Measurements from ENCODE around the gene ZBTB17.

The ZBTB17 gene

DNA sequence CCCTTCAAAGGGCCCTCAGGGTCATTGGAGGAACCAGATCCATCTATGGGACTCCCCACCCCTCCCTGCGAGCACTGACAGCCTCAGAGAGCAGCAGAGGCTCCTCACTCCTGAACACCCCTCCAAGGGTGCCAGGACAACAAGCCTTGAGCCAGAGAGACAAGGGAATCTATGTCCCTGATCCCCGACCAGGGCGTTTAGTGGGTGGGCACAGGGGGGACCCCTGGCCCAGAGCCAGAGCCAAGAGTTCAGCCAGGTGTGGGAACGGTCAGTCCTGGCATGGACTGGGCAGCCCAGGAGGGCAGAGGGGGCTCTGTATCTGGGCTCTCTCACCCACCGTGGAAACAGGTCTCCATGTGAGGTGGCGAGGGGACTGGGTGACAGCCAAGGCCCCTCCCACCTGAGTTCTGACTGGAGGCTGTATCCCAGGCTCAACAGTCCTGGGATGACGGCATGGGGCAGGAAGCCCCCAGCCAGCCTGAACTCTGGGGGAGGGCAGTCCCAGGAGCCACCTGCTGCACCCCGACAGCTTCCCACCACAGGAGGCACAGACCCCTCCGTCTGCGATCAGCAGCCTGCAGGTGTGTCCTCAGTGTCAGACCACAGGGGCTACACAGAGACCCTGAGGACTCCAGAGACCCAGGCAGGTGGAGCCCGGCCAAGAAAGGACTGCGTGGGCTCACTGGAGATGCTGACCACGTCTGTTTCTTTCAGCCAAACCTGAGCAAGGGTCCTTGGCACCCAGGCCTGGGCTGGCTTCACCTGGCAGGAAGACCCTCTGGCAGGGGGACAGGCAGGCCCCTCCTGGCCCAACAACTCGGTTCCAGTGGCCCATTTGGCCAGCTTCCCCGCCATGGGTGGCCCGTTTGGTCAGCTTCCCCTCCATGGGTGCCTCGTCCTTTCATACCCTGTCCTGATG lies 16.9 kb upstream of the ZBTB17 start:
- in situ Hi-C loops (cut with HindIII; ENCODE audit: low pct_ligation_motif_present, low sequenced_read_pairs): no loop called here
- TF ChIP-seq, protein P1, sequence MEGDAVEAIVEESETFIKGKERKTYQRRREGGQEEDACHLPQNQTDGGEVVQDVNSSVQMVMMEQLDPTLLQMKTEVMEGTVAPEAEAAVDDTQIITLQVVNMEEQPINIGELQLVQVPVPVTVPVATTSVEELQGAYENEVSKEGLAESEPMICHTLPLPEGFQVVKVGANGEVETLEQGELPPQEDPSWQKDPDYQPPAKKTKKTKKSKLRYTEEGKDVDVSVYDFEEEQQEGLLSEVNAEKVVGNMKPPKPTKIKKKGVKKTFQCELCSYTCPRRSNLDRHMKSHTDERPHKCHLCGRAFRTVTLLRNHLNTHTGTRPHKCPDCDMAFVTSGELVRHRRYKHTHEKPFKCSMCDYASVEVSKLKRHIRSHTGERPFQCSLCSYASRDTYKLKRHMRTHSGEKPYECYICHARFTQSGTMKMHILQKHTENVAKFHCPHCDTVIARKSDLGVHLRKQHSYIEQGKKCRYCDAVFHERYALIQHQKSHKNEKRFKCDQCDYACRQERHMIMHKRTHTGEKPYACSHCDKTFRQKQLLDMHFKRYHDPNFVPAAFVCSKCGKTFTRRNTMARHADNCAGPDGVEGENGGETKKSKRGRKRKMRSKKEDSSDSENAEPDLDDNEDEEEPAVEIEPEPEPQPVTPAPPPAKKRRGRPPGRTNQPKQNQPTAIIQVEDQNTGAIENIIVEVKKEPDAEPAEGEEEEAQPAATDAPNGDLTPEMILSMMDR (IDR thresholded peaks at IDR 0.05; ENCODE audit: low read depth, low read length, missing control alignments): no peak
- H3K36me3 ChIP-seq (replicated peaks): no peaks in the 10 kb centered on the region

DNA sequence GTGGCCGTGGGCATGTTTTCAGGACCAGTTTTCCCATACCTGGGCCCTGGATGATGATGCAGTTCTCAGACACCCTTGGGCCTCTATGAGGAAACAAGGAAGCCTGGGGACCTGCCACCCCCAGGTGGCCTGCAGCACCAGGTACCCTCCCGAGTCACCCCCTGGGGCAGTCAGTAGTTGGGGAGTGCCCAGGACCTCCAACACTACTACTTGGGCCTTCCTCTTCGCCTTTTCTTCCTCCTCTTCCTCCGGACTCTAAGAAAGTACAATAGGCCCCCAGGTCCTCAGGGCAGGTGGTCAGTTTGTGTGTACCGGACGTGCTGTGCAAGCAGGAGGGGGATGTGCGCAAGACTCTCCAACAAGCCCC lies 16.3 kb upstream of the ZBTB17 start:
- H3K4me3 ChIP-seq (ENCODE audit: low read depth, low read length): no peak overlapping the region
- no peak for DNase-seq
- no peaks in the 10 kb centered on the region for H3K27me3 ChIP-seq (replicated peaks)
- H3K27ac ChIP-seq: no peak overlapping the region
- TF ChIP-seq, protein P1 (IDR thresholded peaks at IDR 0.05; ENCODE audit: low read depth, low read length, missing control alignments): no peak
- in situ Hi-C loops (cut with HindIII; ENCODE audit: low pct_ligation_motif_present, low sequenced_read_pairs): no loop called here
- H3K36me3 ChIP-seq (replicated peaks): no peaks in the 10 kb centered on the region

More for the DNA sequence above, 16.9 kb upstream of the ZBTB17 start:
- Histone ChIP-seq H3K27ac (no peak overlapping the region), H3K27me3 (replicated peaks) (no peaks in the 10 kb centered on the region), H3K4me3 (ENCODE audit: low read depth, low read length) (no peak overlapping the region)
- no peak for DNase-seq

DNA sequence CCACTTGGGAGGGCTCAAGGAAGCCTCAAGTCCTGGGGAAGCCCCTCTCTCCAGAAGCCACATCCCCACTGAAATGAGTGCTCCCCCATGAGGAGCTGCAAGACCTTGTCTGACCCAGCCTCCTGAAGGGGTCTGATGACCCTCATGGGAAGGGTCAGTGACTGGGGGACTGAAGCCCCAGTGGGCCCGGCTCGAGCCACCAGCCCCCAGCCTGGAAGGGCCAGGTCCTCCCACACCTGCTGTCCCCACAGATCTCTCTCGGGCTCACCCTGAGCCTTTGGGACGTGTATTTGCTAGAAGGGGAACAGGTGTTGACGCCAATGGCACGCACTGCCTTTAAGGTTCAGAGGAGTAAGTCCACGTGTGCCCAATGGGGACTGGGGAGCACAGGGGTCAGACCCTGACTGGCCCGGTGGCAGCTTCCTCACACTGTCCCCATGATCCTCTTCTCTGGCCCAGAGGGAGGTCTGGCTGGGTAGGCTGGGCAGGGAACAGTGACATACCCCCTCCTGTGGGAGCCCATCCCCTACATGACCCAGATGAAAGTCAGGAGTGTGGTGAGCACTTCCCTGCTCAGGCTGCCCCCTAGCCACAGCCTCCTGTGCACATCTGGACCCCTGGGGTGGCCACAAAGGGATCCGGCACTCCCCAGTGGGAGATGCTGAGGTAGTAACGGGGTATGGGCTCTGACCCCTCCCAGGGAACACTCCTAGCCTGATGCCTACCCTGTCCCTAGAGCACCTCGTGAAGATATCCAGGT lies 15.7 kb upstream of the ZBTB17 start:
- in situ Hi-C loops (cut with HindIII; ENCODE audit: low pct_ligation_motif_present, low sequenced_read_pairs): no loop called here
- Histone ChIP-seq H3K4me3 (ENCODE audit: low read depth, low read length) (no peak overlapping the region), H3K36me3 (replicated peaks) (no peaks in the 10 kb centered on the region), H3K27me3 (replicated peaks) (no peaks in the 10 kb centered on the region), H3K27ac (no peak overlapping the region)
- no peak for DNase-seq
- TF ChIP-seq, protein P1 (IDR thresholded peaks at IDR 0.05; ENCODE audit: low read depth, low read length, missing control alignments): no peak

DNA sequence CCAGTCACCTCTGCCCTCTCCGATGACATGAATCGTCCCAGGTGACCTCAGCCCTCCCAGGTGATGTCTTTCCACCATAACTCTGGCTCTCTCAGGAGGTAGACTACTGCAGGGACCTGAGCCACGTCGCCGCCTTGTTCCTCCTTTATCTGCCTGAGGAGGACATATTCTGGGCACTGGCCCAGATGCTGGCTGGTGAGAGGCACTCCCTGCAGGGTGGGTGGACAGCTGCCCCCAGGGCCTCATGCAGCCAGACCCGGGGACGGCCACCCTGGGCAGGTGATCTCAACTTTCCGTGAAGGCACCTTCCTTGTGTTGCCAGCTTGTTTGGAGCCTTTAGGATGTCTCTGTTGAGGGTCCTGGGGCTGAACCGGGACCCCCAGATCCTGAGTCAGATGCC lies 13.9 kb upstream of the ZBTB17 start:
- Histone ChIP-seq H3K27ac (no peak overlapping the region), H3K36me3 (replicated peaks) (no peaks in the 10 kb centered on the region), H3K4me3 (ENCODE audit: low read depth, low read length) (no peak overlapping the region), H3K27me3 (replicated peaks) (no peaks in the 10 kb centered on the region)
- in situ Hi-C loops (cut with HindIII; ENCODE audit: low pct_ligation_motif_present, low sequenced_read_pairs): no loop called here
- TF ChIP-seq, protein P1 (IDR thresholded peaks at IDR 0.05; ENCODE audit: low read depth, low read length, missing control alignments): no peak
- no peak for DNase-seq

DNA sequence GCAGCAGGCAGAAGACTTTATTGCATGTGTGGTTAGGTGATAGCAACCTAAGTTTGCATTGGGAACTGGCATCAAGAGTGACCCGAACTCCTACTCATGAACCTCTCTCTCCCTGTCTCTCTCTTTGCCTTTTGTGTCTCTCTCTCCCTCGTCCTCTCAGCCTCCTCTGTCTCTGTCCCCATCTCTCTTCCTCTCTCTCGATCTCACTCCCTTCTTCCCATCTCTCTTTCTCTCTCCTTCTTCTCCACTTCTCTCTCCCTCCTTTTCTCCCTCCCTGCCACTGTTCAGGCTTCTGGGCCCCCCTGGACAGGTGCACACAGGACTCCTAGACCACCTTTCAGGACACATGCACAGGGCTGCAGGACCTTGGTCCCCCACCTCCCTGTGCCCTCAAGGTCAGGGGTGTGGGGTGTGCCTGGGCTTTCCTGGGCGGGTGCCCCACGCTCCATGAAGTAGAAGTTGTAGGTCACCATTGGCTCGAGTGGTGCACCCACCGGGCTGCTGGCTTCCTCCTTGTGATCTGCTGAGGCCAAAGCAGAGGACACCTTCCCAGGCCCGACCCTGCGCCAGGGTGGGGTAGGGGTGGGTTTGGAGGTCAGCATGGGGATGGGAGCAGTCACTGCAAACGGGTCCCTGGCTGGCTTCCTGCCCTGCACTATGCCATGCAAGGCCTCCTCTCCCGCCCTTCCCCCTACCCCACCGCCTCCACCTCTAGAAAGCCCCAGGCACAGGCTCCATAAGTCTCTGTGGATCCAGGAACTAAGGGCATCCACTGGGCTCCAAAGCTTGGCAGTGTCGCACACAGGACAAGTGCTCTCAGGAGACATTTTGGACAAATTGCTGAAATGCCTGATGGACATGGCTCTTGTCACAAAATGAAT lies 13.2 kb upstream of the ZBTB17 start:
- no peak for DNase-seq
- Histone ChIP-seq H3K27ac (no peak overlapping the region), H3K27me3 (replicated peaks) (no peaks in the 10 kb centered on the region), H3K36me3 (replicated peaks) (no peaks in the 10 kb centered on the region), H3K4me3 (ENCODE audit: low read depth, low read length) (no peak overlapping the region)
- in situ Hi-C loops (cut with HindIII; ENCODE audit: low pct_ligation_motif_present, low sequenced_read_pairs): no loop called here
- TF ChIP-seq, protein P1 (IDR thresholded peaks at IDR 0.05; ENCODE audit: low read depth, low read length, missing control alignments): no peak

Measured in brain microvascular endothelial cell (primary cell).